ENCODE results near the gene FREM2. TPM values are rescaled to one million over a fixed set of nuclear protein-coding genes. Genes with fewer than 3 reads are reported as not detected.
A peak's percentile ranks its signal among the peaks of the same experiment; 100 is the strongest.

Gene FREM2
- total RNA-seq, 1 donor from 2014 or later, result 14.5 TPM

- Histone ChIP-seq H3K36me3 (no peaks in the 10 kb centered on the region), H3K4me1 (no peaks in the 10 kb centered on the region), H3K27me3 (ENCODE audit: low read depth) (no peaks in the 10 kb centered on the region), H3K27ac (no peak overlapping the region), H3K9me3 (no peaks in the 10 kb centered on the region), H3K4me3 (no peak overlapping the region)
- no peak for TF ChIP-seq CTCF (IDR thresholded peaks at IDR 0.05)
- intact Hi-C loops (cut with DNase I), result no loop called here
- no peak for DNase-seq
- peak; percentile 72 to 92 for ATAC-seq
Measured at GRCh38 chr13:38648912-38649311, 38.0 kb upstream of the FREM2 start.

- DNase-seq (no peak), ATAC-seq (no peak)
- H3K36me3 ChIP-seq, result no peaks in the 10 kb centered on the region
- no peak overlapping the region for H3K4me3 ChIP-seq
- no peaks in the 10 kb centered on the region for H3K4me1 ChIP-seq
- intact Hi-C loops (cut with DNase I), result no loop called here
- H3K9me3 ChIP-seq, result no peaks in the 10 kb centered on the region
- no peak overlapping the region for H3K27ac ChIP-seq
- H3K27me3 ChIP-seq (ENCODE audit: low read depth), result no peaks in the 10 kb centered on the region
- TF ChIP-seq CTCF (IDR thresholded peaks at IDR 0.05), result no peak
Measured at GRCh38 chr13:38656699-38657098, 30.2 kb upstream of the FREM2 start.

- no peaks in the 10 kb centered on the region for H3K4me1 ChIP-seq
- TF ChIP-seq CTCF (IDR thresholded peaks at IDR 0.05), result no peak
- no peak overlapping the region for H3K27ac ChIP-seq
- ATAC-seq, result no peak
- intact Hi-C loops (cut with DNase I), result no loop called here
- H3K27me3 ChIP-seq (ENCODE audit: low read depth), result no peaks in the 10 kb centered on the region
- no peaks in the 10 kb centered on the region for H3K9me3 ChIP-seq
- no peaks in the 10 kb centered on the region for H3K36me3 ChIP-seq
- no peak overlapping the region for H3K4me3 ChIP-seq
- DNase-seq, result no peak
Measured at GRCh38 chr13:38657191-38657590, 29.7 kb upstream of the FREM2 start.

GRCh38 chr13:38658906-38659305 is 28.0 kb upstream of the FREM2 start:
- no peak overlapping the region for H3K4me3 ChIP-seq
- no peaks in the 10 kb centered on the region for H3K9me3 ChIP-seq
- no peaks in the 10 kb centered on the region for H3K4me1 ChIP-seq
- ATAC-seq, result no peak
- no peaks in the 10 kb centered on the region for H3K27me3 ChIP-seq (ENCODE audit: low read depth)
- intact Hi-C loops (cut with DNase I), result no loop called here
- no peak for DNase-seq
- no peaks in the 10 kb centered on the region for H3K36me3 ChIP-seq
- no peak overlapping the region for H3K27ac ChIP-seq
- no peak for TF ChIP-seq CTCF (IDR thresholded peaks at IDR 0.05)

- no peak for TF ChIP-seq CTCF (IDR thresholded peaks at IDR 0.05)
- H3K9me3 ChIP-seq, result no peaks in the 10 kb centered on the region
- H3K27ac ChIP-seq, result no peak overlapping the region
- H3K4me1 ChIP-seq, result no peaks in the 10 kb centered on the region
- no peak for DNase-seq
- intact Hi-C loops (cut with DNase I), result no loop called here
- no peaks in the 10 kb centered on the region for H3K36me3 ChIP-seq
- no peak for ATAC-seq
- no peaks in the 10 kb centered on the region for H3K27me3 ChIP-seq (ENCODE audit: low read depth)
- H3K4me3 ChIP-seq, result no peak overlapping the region
Measured at GRCh38 chr13:38661010-38661675, 25.7 kb upstream of the FREM2 start.
